ENCODE data around the gene KRT72.
A peak's percentile ranks its signal among the peaks of the same experiment; 100 is the strongest.

Gene KRT72

DNA sequence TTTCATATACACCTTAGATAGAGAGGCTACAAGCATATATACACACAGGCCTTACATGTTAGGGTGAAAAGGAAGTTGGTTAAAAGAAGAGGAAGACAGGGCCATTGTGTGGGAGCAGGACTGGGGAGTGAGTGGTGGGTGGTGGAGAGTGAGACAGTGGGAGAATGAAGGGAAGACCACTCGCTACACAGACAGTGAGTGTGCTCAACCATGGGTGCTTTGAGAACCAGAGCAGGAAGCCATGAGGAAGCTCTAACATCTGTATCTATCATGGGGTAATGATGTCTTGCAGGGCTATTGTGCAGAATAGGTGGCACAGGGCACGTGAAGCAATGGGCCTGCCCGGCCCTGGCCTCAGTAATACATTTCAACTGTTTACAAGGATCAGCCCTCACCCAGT lies 16.2 kb downstream of the KRT72 start:
- DNase-seq (ENCODE audit: extremely low spot score): no peak
- ChIA-PET POLR2A (no interaction called here), CTCF (interaction anchor here (2.0 kb wide), 1 partner anchor 286 kb away, joined by 10 read pairs; no protein-coding TSS in a partner anchor)
- no peak for TF ChIP-seq CTBP1 (IDR thresholded peaks at IDR 0.05; ENCODE audit: borderline replicate concordance)
- TF ChIP-seq ZNF384 (IDR thresholded peaks at IDR 0.05): no peak
- no peak for TF ChIP-seq HDGF (IDR thresholded peaks at IDR 0.05; ENCODE audit: borderline replicate concordance)
- TF ChIP-seq TARDBP (IDR thresholded peaks at IDR 0.05): no peak
- no peak for TF ChIP-seq ELF4 (IDR thresholded peaks at IDR 0.05)
- TF ChIP-seq SP1 (IDR thresholded peaks at IDR 0.05): no peak
- no peak for TF ChIP-seq BHLHE40 (IDR thresholded peaks at IDR 0.05; ENCODE audit: borderline replicate concordance)
- TF ChIP-seq L3MBTL2 (conservative IDR thresholded peaks at IDR 0.05): no peak
- no peak for TF ChIP-seq SUZ12 (IDR thresholded peaks at IDR 0.05)
- TF ChIP-seq ARNT (IDR thresholded peaks at IDR 0.05): no peak
- TF ChIP-seq, protein P1, sequence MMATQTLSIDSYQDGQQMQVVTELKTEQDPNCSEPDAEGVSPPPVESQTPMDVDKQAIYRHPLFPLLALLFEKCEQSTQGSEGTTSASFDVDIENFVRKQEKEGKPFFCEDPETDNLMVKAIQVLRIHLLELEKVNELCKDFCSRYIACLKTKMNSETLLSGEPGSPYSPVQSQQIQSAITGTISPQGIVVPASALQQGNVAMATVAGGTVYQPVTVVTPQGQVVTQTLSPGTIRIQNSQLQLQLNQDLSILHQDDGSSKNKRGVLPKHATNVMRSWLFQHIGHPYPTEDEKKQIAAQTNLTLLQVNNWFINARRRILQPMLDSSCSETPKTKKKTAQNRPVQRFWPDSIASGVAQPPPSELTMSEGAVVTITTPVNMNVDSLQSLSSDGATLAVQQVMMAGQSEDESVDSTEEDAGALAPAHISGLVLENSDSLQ (IDR thresholded peaks at IDR 0.05): no peak
- no peak for TF ChIP-seq LEF1 (IDR thresholded peaks at IDR 0.05; ENCODE audit: borderline replicate concordance)
- no peak for TF ChIP-seq FOXA1 (IDR thresholded peaks at IDR 0.05)
- no peak for TF ChIP-seq NFRKB (IDR thresholded peaks at IDR 0.05)
- TF ChIP-seq FOXM1 (IDR thresholded peaks at IDR 0.05; ENCODE audit: borderline replicate concordance): no peak

DNA sequence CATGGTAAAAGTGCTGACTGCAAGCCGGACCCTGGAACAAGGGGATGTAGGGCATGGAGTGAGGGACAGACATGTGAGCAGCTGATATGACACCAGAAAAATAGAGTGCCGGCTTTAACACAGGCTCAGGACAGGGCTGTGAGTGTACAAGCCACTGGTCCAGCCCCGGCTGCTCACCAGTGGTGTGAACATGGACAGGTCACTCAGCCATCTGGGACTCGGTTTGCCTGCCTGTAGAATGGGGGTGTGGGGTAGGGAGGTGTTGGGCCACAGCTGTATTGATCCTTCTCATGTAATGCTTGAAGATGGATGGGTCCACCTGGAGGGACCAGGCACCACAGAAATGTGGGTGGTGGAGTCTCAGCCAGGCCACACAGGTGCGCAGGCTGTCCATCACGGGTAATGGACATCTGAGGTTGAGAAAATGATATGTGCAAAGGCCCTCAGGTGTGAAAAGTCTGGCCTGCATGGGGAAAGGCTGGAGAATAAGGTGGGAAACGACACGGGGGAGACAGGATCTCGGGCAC lies 17.0 kb downstream of the KRT72 start:
- CTCF ChIA-PET: interaction anchor here (1.6 to 2.0 kb wide), 2 partner anchors 281 to 286 kb away, joined by 4 to 10 read pairs; no protein-coding TSS in a partner anchor
- TF ChIP-seq TARDBP (IDR thresholded peaks at IDR 0.05) (no peak), LEF1 (IDR thresholded peaks at IDR 0.05; ENCODE audit: borderline replicate concordance) (no peak), FOXK2 (IDR thresholded peaks at IDR 0.05) (no peak), FOXM1 (IDR thresholded peaks at IDR 0.05; ENCODE audit: borderline replicate concordance) (no peak), ELF4 (IDR thresholded peaks at IDR 0.05) (no peak), BHLHE40 (IDR thresholded peaks at IDR 0.05; ENCODE audit: borderline replicate concordance) (no peak), NFRKB (IDR thresholded peaks at IDR 0.05) (no peak), FOXA1 (IDR thresholded peaks at IDR 0.05) (no peak), SUZ12 (IDR thresholded peaks at IDR 0.05) (no peak), CTBP1 (IDR thresholded peaks at IDR 0.05; ENCODE audit: borderline replicate concordance) (no peak), ARNT (IDR thresholded peaks at IDR 0.05) (no peak), L3MBTL2 (conservative IDR thresholded peaks at IDR 0.05) (no peak), ZNF384 (IDR thresholded peaks at IDR 0.05) (no peak), SP1 (IDR thresholded peaks at IDR 0.05) (no peak), HDGF (IDR thresholded peaks at IDR 0.05; ENCODE audit: borderline replicate concordance) (no peak)
- TF ChIP-seq, protein P1 (IDR thresholded peaks at IDR 0.05): no peak
- POLR2A ChIA-PET: no interaction called here
- DNase-seq (ENCODE audit: extremely low spot score): no peak

DNA sequence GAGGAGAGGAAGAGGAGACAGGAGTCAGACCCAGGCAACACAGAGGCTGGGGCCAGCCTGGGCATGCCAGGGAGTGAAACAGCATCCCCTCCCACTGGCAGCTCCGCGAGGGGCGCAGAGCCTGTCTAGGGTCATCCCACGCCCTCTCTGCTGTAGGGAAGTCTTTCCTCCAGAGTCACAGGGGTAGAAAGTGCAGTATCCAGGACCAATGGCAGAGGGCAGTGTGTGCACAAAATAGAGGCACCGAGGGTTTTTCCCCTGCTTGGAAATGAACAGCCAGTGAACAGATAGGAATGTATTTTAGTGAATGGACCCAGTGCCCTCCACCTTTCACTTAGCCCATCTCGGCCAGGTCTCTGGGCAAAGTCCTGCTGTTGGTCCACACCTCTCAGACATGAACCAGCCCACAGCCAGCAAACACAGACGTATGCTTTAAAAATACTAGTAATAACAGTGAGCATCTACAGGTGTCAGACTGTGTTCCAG lies 18.2 kb downstream of the KRT72 start:
- no peak for TF ChIP-seq NFRKB (IDR thresholded peaks at IDR 0.05)
- TF ChIP-seq TARDBP (IDR thresholded peaks at IDR 0.05): no peak
- no peak for TF ChIP-seq ARNT (IDR thresholded peaks at IDR 0.05)
- no peak for TF ChIP-seq CTBP1 (IDR thresholded peaks at IDR 0.05; ENCODE audit: borderline replicate concordance)
- DNase-seq (ENCODE audit: extremely low spot score): peak; percentile 73
- ChIA-PET CTCF (interaction anchor here (1.0 to 1.6 kb wide), 6 partner anchors 74 to 361 kb away, joined by 3 to 5 read pairs (median 4); no protein-coding TSS in a partner anchor), POLR2A (no interaction called here)

DNA sequence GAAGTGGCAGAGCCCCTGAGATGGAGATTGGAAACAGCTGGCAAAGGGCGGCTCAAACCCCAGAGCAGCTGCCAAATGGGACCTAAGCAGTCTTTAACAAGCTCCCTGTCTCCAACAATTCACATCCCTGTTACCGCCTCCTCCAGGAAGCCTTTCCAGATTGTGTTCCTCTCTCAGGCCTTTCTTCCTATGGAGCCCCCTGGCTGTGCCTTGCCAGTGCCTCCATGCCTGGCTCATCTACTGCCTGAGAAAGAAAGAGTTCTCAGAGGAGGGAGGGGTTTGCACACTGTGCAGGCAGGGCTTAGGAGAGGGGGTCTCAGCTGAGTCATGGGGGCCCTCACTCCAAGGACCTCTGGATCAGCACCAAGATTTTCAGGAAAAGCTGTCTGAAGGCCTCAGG lies 18.8 kb downstream of the KRT72 start:
- no peak for DNase-seq (ENCODE audit: extremely low spot score)
- TF ChIP-seq BHLHE40 (IDR thresholded peaks at IDR 0.05; ENCODE audit: borderline replicate concordance) (no peak), ARNT (IDR thresholded peaks at IDR 0.05) (no peak), FOXM1 (IDR thresholded peaks at IDR 0.05; ENCODE audit: borderline replicate concordance) (no peak), ZNF384 (IDR thresholded peaks at IDR 0.05) (no peak), FOXK2 (IDR thresholded peaks at IDR 0.05) (no peak), NFRKB (IDR thresholded peaks at IDR 0.05) (no peak), SP1 (IDR thresholded peaks at IDR 0.05) (no peak), LEF1 (IDR thresholded peaks at IDR 0.05; ENCODE audit: borderline replicate concordance) (no peak), ELF4 (IDR thresholded peaks at IDR 0.05) (no peak), FOXA1 (IDR thresholded peaks at IDR 0.05) (no peak), CTBP1 (IDR thresholded peaks at IDR 0.05; ENCODE audit: borderline replicate concordance) (no peak), SUZ12 (IDR thresholded peaks at IDR 0.05) (no peak)
- TF ChIP-seq, protein P1 (IDR thresholded peaks at IDR 0.05): no peak
- POLR2A ChIA-PET: no interaction called here
- CTCF ChIA-PET: interaction anchor here (0.9 to 1.6 kb wide), 5 partner anchors 74 to 297 kb away, joined by 3 to 6 read pairs (median 3); no protein-coding TSS in a partner anchor

DNA sequence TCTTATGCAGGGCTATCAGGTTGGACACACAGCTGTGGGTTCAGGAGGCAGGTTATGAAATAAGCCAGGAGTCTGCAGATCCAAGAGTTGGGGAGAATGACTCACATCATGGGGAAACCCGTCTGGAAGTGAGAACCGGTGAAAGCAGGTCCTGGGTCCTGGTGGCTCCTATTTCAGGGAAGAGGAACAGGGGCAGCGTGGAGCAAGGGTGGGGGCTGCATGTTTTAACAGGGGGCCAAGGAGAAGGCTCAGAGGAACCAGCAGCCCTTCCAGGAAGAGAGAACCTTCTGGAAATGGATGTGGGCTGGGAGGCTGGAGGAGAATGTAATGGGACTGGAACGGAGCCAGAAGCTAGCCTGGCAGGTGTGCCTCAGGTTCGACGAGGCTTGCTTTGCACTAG lies 19.8 kb downstream of the KRT72 start:
- no peak for TF ChIP-seq FOXM1 (IDR thresholded peaks at IDR 0.05; ENCODE audit: borderline replicate concordance)
- TF ChIP-seq BHLHE40 (IDR thresholded peaks at IDR 0.05; ENCODE audit: borderline replicate concordance): no peak
- no peak for DNase-seq (ENCODE audit: extremely low spot score)
- ChIA-PET CTCF (interaction anchor here (0.9 to 1.6 kb wide), 5 partner anchors 75 to 298 kb away, joined by 3 to 6 read pairs (median 3); no protein-coding TSS in a partner anchor), POLR2A (no interaction called here)

DNA sequence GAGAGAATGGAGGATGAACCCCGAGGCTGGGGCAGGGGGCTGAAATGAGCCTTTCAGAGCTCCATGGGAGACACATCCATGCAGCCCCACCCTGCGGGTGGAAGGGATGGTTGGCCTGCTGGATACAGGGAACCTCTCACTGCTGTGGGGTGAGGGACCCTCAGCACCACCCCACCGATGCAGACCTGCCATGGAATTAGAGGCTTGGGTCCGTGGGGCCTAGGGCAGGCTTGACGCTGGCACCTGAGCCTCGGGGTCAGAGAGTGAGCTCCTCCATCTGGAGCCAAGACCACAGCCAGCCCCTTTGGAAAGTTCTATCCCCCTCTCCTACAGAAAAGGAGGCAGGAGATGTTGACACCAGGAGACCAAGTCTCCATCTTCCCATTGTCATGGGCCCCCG lies 20.2 kb downstream of the KRT72 start:
- TF ChIP-seq ZNF384 (IDR thresholded peaks at IDR 0.05) (no peak), FOXK2 (IDR thresholded peaks at IDR 0.05) (no peak), TARDBP (IDR thresholded peaks at IDR 0.05) (no peak), NFRKB (IDR thresholded peaks at IDR 0.05) (no peak), FOXM1 (IDR thresholded peaks at IDR 0.05; ENCODE audit: borderline replicate concordance) (no peak), ARNT (IDR thresholded peaks at IDR 0.05) (no peak), FOXA1 (IDR thresholded peaks at IDR 0.05) (no peak), HDGF (IDR thresholded peaks at IDR 0.05; ENCODE audit: borderline replicate concordance) (no peak), LEF1 (IDR thresholded peaks at IDR 0.05; ENCODE audit: borderline replicate concordance) (no peak), SP1 (IDR thresholded peaks at IDR 0.05) (no peak), BHLHE40 (IDR thresholded peaks at IDR 0.05; ENCODE audit: borderline replicate concordance) (no peak), L3MBTL2 (conservative IDR thresholded peaks at IDR 0.05) (no peak), SUZ12 (IDR thresholded peaks at IDR 0.05) (no peak), CTBP1 (IDR thresholded peaks at IDR 0.05; ENCODE audit: borderline replicate concordance) (no peak), ELF4 (IDR thresholded peaks at IDR 0.05) (no peak)
- TF ChIP-seq, protein P1 (IDR thresholded peaks at IDR 0.05): no peak
- POLR2A ChIA-PET: no interaction called here
- CTCF ChIA-PET: interaction anchor here (0.6 kb wide), 1 partner anchor 287 kb away, joined by 3 read pairs; no protein-coding TSS in a partner anchor
- DNase-seq (ENCODE audit: extremely low spot score): no peak
